Keratinocyte (primary cell): ENCODE data around the gene DIS3L. TPM values are rescaled to one million over a fixed set of nuclear protein-coding genes. Genes with fewer than 3 reads are reported as not detected.

Source experiments
- DNase-seq: peaks from one replicate; pipeline ENCODE4 v3.0.0-alpha.2; 2011; ENCODE audit warnings: low read depth, missing footprints, low spot score
- FAIRE-seq: peaks from 2 replicates; lab custom pipeline; 2011; peaks lifted over from hg19 to GRCh38; lab: Jason Lieb, UNC
- H2AFZ ChIP-seq: 2 replicates; pipeline ENCODE4 v1.6.0; 2012; ENCODE audit warnings: low read length, control low read depth, inconsistent platforms; ENCODE audit not compliant: control insufficient read depth
- H3K27ac ChIP-seq: 2 replicates; pipeline ENCODE4 v1.5.1; 2011; ENCODE audit warnings: low read length; ENCODE audit not compliant: control insufficient read depth, insufficient read depth
- H3K27me3 ChIP-seq: 3 replicates; pipeline ENCODE4 v1.6.0; 2011; ENCODE audit warnings: low read length; ENCODE audit not compliant: control insufficient read depth, insufficient read depth; ENCODE audit errors: extremely low read depth
- H3K36me3 ChIP-seq, 2 experiments: 2 replicates in 1 of 2; 3 replicates in 1 of 2; pipeline ENCODE4 v1.5.1; 2011; ENCODE audit warnings: low read length in 2 of 2, mild to moderate bottlenecking in 1 of 2; ENCODE audit not compliant: control insufficient read depth in 2 of 2, insufficient read depth in 2 of 2; ENCODE audit errors: extremely low read depth in 1 of 2
- H3K4me1 ChIP-seq: 3 replicates; pipeline ENCODE4 v1.5.1; 2011; ENCODE audit warnings: low read length; ENCODE audit not compliant: control insufficient read depth, insufficient read depth; ENCODE audit errors: extremely low read depth
- H3K4me2 ChIP-seq: 3 replicates; pipeline ENCODE4 v1.6.0; 2011; ENCODE audit warnings: low read depth, low read length; ENCODE audit not compliant: control insufficient read depth, insufficient read depth; ENCODE audit errors: extremely low read depth
- H3K4me3 ChIP-seq, 3 experiments: fragments of 200-600 bp in 1 of 3; sonication (generic) in 1 of 3; 2 replicates in 2 of 3; 3 replicates in 1 of 3; pipeline ENCODE4 v1.5.1; 2011 to 2016; ENCODE audit warnings: low read length in 3 of 3, mild to moderate bottlenecking in 3 of 3, control low read depth in 2 of 3, inconsistent platforms in 1 of 3, low read depth in 1 of 3, mixed read lengths in 1 of 3, mixed run types in 1 of 3, moderate library complexity in 1 of 3; ENCODE audit not compliant: control insufficient read depth in 2 of 3, insufficient read depth in 2 of 3; ENCODE audit errors: extremely low read depth in 1 of 3
- H3K79me2 ChIP-seq: 2 replicates; pipeline ENCODE4 v1.6.0; 2012; ENCODE audit warnings: low read length; ENCODE audit not compliant: control insufficient read depth, insufficient read depth
- H3K9ac ChIP-seq: 3 replicates; pipeline ENCODE4 v1.6.0; 2011; ENCODE audit warnings: low read length; ENCODE audit not compliant: control insufficient read depth, insufficient read depth; ENCODE audit errors: extremely low read depth
- H3K9me1 ChIP-seq: 3 replicates; pipeline ENCODE4 v1.6.0; 2011; ENCODE audit warnings: low read length; ENCODE audit not compliant: control insufficient read depth, insufficient read depth; ENCODE audit errors: extremely low read depth
- H3K9me3 ChIP-seq: 2 replicates; pipeline ENCODE4 v1.5.1; 2012; ENCODE audit warnings: low read depth, low read length; ENCODE audit not compliant: control insufficient read depth
- H4K20me1 ChIP-seq: 3 replicates; pipeline ENCODE4 v1.6.0; 2011; ENCODE audit warnings: low read length; ENCODE audit not compliant: control insufficient read depth, insufficient read depth; ENCODE audit errors: extremely low read depth
- EZH2 ChIP-seq: IDR thresholded peaks from one replicate; pipeline ENCODE4 v1.6.1; 2012; ENCODE audit warnings: inconsistent platforms, mild to moderate bottlenecking, low read length, moderate library complexity
- dilution Hi-C: fragments of 300-500 bp; cut with MboI; formaldehyde crosslinking; loops from one replicate; pipeline ENCODE4 v1.7.0; 2020; ENCODE audit warnings: low sequenced_read_pairs; ENCODE audit not compliant: extremely low pct_ligation_motif_present
- polyA plus RNA-seq, 5 experiments: library from polyadenylated mRNA; depleted of rRNA in 3 of 5; stranded (reverse) in 3 of 5; stranded (forward) in 1 of 5; unstranded in 1 of 5; fragments of >200 nt; gene quantifications; 1 replicate in 1 of 5; 2 replicates in 3 of 5; 3 replicates in 1 of 5; pipeline versions ENCODE4 v1.2.1 to v1.2.3, GENCODE V29; 2011 to 2012; ENCODE audit warnings: missing spikeins in 2 of 5, low read depth in 1 of 5, low replicate concordance in 1 of 5
- TF ChIP-seq, protein P1 (sequence below), 3 experiments: IDR thresholded peaks in 1 of 3; conservative IDR thresholded peaks in 1 of 3; optimal IDR thresholded peaks in 1 of 3; 2 replicates in 2 of 3; 3 replicates in 1 of 3; pipeline versions ENCODE3 to v1.5.1; 2011; ENCODE audit warnings: low read length in 3 of 3, mild to moderate bottlenecking in 3 of 3, moderate library complexity in 2 of 3, control low read depth in 1 of 3, inconsistent platforms in 1 of 3; ENCODE audit not compliant: insufficient read depth in 2 of 3; ENCODE audit errors: extremely low read depth in 1 of 3

DIS3L gene
- polyA plus RNA-seq, 1 donor (not counting 4 experiments of a cell fraction or from before 2014, with no cell fraction given) = 12.2 TPM

DNA sequence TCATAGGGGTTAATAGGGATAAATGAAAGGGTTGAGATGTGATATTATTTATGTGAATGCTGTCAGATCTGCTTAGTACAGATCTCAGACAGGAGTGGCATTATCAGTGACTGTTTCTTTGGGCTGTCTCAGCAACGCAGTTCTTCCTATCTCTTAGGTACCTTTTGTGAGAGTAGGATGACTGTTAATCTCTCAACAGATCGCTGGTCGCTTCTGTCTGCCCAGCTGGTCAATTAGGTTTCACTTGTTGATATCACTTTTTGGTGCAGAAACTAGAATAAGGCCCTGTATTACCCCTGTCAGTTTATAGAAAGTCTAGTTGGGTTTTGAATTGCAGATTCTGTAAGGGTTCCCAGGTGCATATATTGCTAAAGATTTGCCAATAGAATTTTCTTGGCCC, 16.5 kb downstream of the DIS3L start:
- Histone ChIP-seq H2AFZ (no peak overlapping the region), H3K79me2 (no peaks in the 10 kb centered on the region), H4K20me1 (no peaks in the 10 kb centered on the region), H3K9me1 (no peaks in the 10 kb centered on the region), H3K4me1 (no peaks in the 10 kb centered on the region), H3K4me2 (no peak overlapping the region), H3K9ac (no peak overlapping the region), H3K36me3 (peaks cover 0 to 12% of the 10 kb centered on the region in 2 experiments), H3K4me3 (no peak overlapping the region), H3K27ac (no peak overlapping the region), H3K9me3 (no peaks in the 10 kb centered on the region), H3K27me3 (no peaks in the 10 kb centered on the region)
- TF ChIP-seq EZH2 = no peak
- TF ChIP-seq, protein P1, sequence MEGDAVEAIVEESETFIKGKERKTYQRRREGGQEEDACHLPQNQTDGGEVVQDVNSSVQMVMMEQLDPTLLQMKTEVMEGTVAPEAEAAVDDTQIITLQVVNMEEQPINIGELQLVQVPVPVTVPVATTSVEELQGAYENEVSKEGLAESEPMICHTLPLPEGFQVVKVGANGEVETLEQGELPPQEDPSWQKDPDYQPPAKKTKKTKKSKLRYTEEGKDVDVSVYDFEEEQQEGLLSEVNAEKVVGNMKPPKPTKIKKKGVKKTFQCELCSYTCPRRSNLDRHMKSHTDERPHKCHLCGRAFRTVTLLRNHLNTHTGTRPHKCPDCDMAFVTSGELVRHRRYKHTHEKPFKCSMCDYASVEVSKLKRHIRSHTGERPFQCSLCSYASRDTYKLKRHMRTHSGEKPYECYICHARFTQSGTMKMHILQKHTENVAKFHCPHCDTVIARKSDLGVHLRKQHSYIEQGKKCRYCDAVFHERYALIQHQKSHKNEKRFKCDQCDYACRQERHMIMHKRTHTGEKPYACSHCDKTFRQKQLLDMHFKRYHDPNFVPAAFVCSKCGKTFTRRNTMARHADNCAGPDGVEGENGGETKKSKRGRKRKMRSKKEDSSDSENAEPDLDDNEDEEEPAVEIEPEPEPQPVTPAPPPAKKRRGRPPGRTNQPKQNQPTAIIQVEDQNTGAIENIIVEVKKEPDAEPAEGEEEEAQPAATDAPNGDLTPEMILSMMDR (optimal IDR thresholded peaks at IDR 0.05 in 1 of 3, IDR thresholded peaks at IDR 0.05 in 1 of 3, conservative IDR thresholded peaks at IDR 0.05 in 1 of 3; ENCODE audit: extremely low read depth in 1 of 3, insufficient read depth in 2 of 3, low read length in 3 of 3) = no peak
- dilution Hi-C loops = no loop called here
- no peak for DNase-seq
- FAIRE-seq = no peak

GRCh38 chr15:66310786-66311185, 17.4 kb downstream of the DIS3L start:
- no peaks in the 10 kb centered on the region for H3K9me1 ChIP-seq
- H3K27ac ChIP-seq = no peak overlapping the region
- dilution Hi-C loops = no loop called here
- DNase-seq (no peak), FAIRE-seq (no peak)
- H2AFZ ChIP-seq = no peak overlapping the region
- no peak overlapping the region for H3K9ac ChIP-seq
- no peaks in the 10 kb centered on the region for H4K20me1 ChIP-seq
- H3K79me2 ChIP-seq = no peaks in the 10 kb centered on the region
- peaks cover 0 to 12% of the 10 kb centered on the region in 2 experiments for H3K36me3 ChIP-seq
- H3K9me3 ChIP-seq = no peaks in the 10 kb centered on the region
- H3K4me3 ChIP-seq = no peak overlapping the region
- no peaks in the 10 kb centered on the region for H3K27me3 ChIP-seq
- no peaks in the 10 kb centered on the region for H3K4me1 ChIP-seq
- no peak overlapping the region for H3K4me2 ChIP-seq
- no peak for TF ChIP-seq EZH2
- TF ChIP-seq, protein P1 (optimal IDR thresholded peaks at IDR 0.05 in 1 of 3, IDR thresholded peaks at IDR 0.05 in 1 of 3, conservative IDR thresholded peaks at IDR 0.05 in 1 of 3; ENCODE audit: extremely low read depth in 1 of 3, insufficient read depth in 2 of 3, low read length in 3 of 3) = no peak
